GM18909 (cell line): ENCODE results near the gene GPC6.

Experiments
- ATAC-seq: cut with Tn5 transposase; IDR thresholded peaks from one replicate; pipeline ENCODE4 v1.9.1; 2021; ENCODE audit warnings: mild to moderate bottlenecking; ENCODE audit not compliant: unreplicated experiment, poor library complexity

GPC6 gene

GRCh38 chr13:93637852-93638251, 411.2 kb downstream of the GPC6 start:
- ATAC-seq = no peak

DNA sequence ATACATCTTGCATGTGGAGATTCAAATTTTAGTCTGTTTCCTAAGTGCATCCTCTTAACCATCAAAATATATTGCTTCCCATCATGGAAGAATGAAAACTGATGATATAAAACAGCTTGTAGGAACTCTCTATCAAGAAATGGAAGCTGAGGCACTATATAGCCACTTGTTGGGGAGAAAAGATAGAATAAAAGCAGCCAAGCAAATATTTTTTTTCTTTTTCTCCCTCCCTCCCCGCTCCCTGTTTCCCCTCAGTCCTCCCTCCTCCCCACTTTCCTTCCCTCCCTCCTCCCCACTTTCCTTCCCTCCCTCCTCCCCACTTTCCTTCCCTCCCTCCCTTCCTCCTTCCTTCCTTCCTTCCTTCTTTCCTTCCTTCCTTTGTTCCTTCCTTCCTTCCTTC, 413.8 kb downstream of the GPC6 start:
- no peak for ATAC-seq

- no peak for ATAC-seq
Observed at GRCh38 chr13:93646245-93646644, 419.6 kb downstream of the GPC6 start.

DNA sequence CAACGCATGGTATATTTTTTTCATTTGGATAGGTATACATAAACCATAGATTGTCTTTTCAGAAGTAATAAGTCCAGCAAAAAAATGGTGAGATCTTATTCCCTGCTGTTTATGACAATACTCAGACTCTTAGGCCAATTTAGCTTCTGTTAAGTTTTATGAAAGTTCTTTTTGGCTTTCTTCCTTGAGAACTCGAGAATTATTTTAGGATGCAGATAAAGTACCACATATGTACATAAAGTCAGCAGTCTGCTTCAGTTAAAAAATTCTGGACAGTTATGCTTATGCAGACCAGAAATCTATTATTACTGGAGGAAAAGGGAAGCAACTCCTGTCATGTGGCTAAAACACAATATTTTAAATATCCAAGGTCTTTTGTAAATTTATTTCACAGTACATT, 422.9 kb downstream of the GPC6 start:
- ATAC-seq = no peak

- no peak for ATAC-seq
Observed at GRCh38 chr13:93653776-93654175, 427.2 kb downstream of the GPC6 start.

GRCh38 chr13:93655154-93655553, 428.5 kb downstream of the GPC6 start:
- ATAC-seq = no peak

DNA sequence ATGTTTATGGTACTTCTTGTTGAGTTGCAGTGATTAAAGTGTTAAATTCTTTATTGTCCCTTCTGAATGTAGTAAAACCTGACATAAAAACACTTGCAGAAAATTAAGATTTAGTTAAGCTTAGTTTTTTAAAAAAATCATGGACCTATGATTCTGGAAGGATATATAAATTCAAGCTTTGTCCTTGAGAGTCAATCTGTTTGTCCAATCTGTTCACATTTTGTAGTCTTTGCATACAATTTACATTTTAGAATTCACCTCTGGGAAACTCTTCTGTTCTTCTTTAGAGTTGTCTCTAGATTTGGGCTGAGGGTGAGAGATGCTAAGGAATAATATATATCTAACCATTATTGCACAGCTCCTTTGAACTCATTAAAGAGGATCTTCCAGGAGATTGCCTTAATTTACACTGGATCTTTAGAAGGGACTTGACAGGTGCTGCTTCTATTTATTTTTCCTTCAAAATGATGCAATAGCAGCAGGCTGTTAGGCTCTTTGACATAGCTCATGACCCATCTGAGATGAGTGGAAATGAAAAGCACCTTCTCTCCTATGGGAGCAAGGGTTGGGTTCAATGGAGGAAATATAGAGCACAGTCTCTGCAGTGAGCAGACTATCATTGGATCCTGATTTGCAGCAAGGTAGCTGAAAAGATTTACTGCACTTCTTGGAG, 433.9 kb downstream of the GPC6 start:
- ATAC-seq = no peak

GRCh38 chr13:93670866-93671265, 444.3 kb downstream of the GPC6 start:
- no peak for ATAC-seq

DNA sequence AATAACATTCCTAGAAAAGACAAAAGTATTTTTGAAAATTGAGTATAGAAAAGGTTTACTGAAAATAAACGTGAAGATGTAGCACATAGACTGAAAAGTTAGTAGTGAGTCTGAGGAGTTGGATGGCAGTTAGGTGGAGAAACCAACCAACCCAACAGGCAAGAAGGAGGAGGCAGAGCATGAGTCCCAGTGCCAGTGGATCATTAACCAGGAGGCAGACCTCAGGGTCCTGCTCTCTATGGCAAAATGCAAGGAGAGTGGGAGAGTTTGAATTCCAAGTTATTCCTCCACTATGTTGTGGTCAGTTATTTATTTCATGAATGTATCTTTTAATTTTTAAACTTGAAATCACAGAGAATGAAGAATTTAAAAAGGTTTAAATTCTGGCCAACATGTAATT, 446.4 kb downstream of the GPC6 start:
- no peak for ATAC-seq

DNA sequence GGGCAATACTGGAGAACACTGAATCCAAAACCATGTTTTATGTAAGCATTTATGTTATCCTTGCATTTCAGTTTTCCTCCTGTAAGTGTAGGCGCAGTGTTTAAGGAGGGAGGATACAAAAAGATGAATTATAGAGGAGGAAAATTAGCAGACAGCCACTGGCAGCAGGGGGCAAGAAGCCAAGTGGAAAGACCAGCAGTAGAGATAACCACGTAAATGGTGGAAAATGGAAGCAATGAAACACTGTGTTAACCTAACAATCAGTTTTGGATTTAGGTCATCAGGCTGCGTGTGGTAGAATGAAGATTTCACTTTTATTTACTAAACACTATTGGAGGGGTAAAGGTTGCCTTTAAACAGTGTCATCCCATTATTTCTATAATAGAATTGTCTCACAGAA, 447.3 kb downstream of the GPC6 start:
- ATAC-seq = no peak

- ATAC-seq = no peak
Observed at GRCh38 chr13:93674337-93674755, 447.7 kb downstream of the GPC6 start.

DNA sequence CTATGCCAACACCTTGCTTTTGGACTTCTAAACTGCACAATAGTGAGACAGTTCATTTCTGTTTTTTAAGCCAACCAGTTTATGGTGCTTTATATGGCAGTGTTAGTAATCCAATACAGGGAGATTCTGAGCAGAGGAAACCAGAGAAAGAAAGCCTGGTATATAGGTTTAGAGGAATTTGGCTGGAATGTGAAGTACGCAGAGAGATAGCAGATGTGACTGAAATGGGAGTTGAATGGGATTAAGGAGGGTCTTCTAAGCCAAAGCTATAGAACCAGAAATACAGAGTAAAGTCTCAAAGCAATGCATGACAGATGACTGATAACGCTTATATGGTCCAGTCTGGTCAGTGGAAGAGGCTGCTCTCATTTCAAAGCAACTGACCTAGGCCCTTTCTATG, 453.7 kb downstream of the GPC6 start:
- ATAC-seq = no peak

GRCh38 chr13:93685900-93686299, 459.3 kb downstream of the GPC6 start:
- ATAC-seq = no peak

DNA sequence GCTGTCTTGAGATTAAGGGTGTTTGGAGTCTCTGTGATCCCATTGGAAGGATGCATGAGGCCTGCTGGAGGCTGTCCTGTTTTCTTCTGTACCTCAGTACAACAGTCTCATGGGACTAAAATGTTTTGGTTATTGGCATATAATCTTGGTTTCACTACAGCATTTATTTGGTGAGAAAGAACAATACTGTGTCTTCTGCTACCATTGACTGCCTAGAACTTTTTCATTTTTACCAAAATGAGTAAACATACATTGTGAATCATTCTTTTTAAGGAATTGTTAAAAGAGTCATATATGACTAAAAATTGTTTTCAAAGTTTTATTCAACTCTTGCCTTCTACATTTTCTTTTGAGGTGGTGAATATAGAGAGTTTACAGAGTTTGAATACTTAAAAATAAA, 459.8 kb downstream of the GPC6 start:
- ATAC-seq = no peak

DNA sequence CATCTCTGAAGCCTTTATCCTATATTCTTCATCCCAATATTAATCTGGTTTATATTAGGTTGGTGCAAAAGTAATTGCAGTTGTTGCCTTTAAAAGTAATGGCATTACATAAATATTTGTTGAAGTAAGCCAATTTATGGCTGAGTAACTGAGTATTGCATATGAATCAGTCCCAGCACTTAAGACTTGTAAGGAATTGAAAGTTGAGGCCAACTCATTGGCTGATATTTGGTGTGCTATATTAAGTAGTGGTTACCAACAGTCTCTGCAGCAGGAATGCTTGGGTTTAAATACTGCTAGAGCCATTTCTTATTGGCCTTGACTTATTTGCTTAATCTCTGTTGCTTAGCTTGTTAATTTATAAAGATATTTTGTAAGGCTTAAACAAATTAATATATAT, 460.7 kb downstream of the GPC6 start:
- ATAC-seq = no peak

DNA sequence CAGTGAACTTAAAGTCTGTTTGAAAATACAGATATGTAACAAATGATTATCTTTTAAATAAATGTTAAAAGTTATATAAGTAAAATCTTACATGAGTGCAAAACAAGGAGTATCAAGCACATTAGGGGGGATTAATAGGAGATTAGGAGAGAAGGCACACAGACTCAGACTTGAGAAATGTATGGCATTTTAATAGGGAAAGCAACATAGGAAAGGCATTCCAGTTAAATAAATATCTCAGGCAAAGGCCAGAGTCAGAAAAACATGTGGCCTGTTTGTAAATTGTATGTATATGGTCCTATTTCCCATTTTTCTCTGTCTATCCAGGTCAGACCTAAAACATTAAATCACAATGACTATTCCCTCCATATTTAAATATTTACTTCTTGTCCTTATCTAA, 462.7 kb downstream of the GPC6 start:
- no peak for ATAC-seq

GRCh38 chr13:93690139-93690538, 463.5 kb downstream of the GPC6 start:
- ATAC-seq = no peak

- no peak for ATAC-seq
Observed at GRCh38 chr13:93698016-93698613, 471.5 kb downstream of the GPC6 start.

GRCh38 chr13:93700115-93700514, 473.5 kb downstream of the GPC6 start:
- ATAC-seq = no peak

- no peak for ATAC-seq
Observed at GRCh38 chr13:93708308-93709075, 481.9 kb downstream of the GPC6 start.

GRCh38 chr13:93709506-93710244, 483.1 kb downstream of the GPC6 start:
- ATAC-seq = no peak
